HUES48 (cell line): Measurements from ENCODE around the gene DDX39B.
A peak's percentile ranks its signal among the peaks of the same experiment; 100 is the strongest.

ENCODE experiments used
- H3K27ac ChIP-seq: one replicate; pipeline ENCODE4 v1.7.0; 2013; ENCODE audit warnings: low read depth, low read length, inconsistent platforms
- H3K27me3 ChIP-seq: 2 replicates; pipeline ENCODE4 v1.6.1; 2013; ENCODE audit warnings: mild to moderate bottlenecking, low read length; ENCODE audit not compliant: control insufficient read depth, insufficient read depth
- H3K36me3 ChIP-seq: 2 replicates; pipeline ENCODE4 v1.6.1; 2013; ENCODE audit warnings: low read length; ENCODE audit not compliant: control insufficient read depth, insufficient read depth
- H3K4me1 ChIP-seq: 2 replicates; pipeline ENCODE4 v1.6.1; 2013; ENCODE audit warnings: mild to moderate bottlenecking, low read length; ENCODE audit not compliant: control insufficient read depth, insufficient read depth
- H3K4me3 ChIP-seq: 2 replicates; pipeline ENCODE4 v1.5.1; 2013; ENCODE audit warnings: mild to moderate bottlenecking, low read depth, low read length
- H3K9ac ChIP-seq: 2 replicates; pipeline ENCODE4 v1.6.1; 2013; ENCODE audit warnings: mild to moderate bottlenecking, low read depth, low read length, moderate library complexity
- H3K9me3 ChIP-seq: 2 replicates; pipeline ENCODE4 v1.6.1; 2013; ENCODE audit warnings: low read length; ENCODE audit not compliant: control insufficient read depth, insufficient read depth

DDX39B gene

GRCh38 chr6:31532644-31533454, 9.0 kb downstream of the DDX39B start:
- Histone ChIP-seq H3K9me3 (no peaks in the 10 kb centered on the region), H3K9ac (no peak overlapping the region), H3K4me1 (no peaks in the 10 kb centered on the region), H3K36me3 (peaks cover 85% of the 10 kb centered on the region), H3K4me3 (no peak overlapping the region), H3K27ac (no peak overlapping the region), H3K27me3 (no peaks in the 10 kb centered on the region)

GRCh38 chr6:31531771-31532643, 9.8 kb downstream of the DDX39B start:
- H3K9me3 ChIP-seq, result no peaks in the 10 kb centered on the region
- H3K36me3 ChIP-seq, result peaks cover 77% of the 10 kb centered on the region
- no peaks in the 10 kb centered on the region for H3K27me3 ChIP-seq
- no peak overlapping the region for H3K4me3 ChIP-seq
- no peak overlapping the region for H3K9ac ChIP-seq
- no peak overlapping the region for H3K27ac ChIP-seq
- no peaks in the 10 kb centered on the region for H3K4me1 ChIP-seq

DNA sequence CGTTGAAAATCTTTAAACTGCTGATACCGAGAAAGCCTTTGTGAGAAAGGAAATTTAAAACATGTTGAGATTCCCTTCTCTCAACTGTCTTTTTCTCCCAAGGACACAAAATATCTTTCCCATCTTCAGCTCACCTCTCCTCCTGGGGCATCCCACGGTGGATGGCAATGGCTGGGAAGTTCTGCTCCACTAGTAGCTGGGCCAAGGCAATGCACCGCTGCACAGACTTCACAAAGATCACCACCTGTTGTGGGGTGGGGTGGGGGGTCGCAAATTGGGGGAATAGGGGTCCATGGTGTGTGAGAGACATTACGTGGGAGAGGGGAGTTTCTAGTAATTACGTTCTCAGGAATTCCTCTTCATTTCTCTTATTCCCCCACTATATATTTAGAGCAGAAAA, 10.6 kb downstream of the DDX39B start:
- peaks cover 68% of the 10 kb centered on the region for H3K36me3 ChIP-seq

GRCh38 chr6:31530659-31531058, 11.1 kb downstream of the DDX39B start:
- H3K36me3 ChIP-seq, result peaks cover 63% of the 10 kb centered on the region
- H3K27me3 ChIP-seq, result no peaks in the 10 kb centered on the region
- H3K4me3 ChIP-seq, result no peak overlapping the region
- no peak overlapping the region for H3K27ac ChIP-seq
- no peak overlapping the region for H3K9ac ChIP-seq
- H3K4me1 ChIP-seq, result no peaks in the 10 kb centered on the region
- no peaks in the 10 kb centered on the region for H3K9me3 ChIP-seq

More for the DNA sequence above, 10.6 kb downstream of the DDX39B start:
- Histone ChIP-seq H3K27ac (no peak overlapping the region), H3K4me1 (no peaks in the 10 kb centered on the region), H3K27me3 (no peaks in the 10 kb centered on the region), H3K9ac (no peak overlapping the region), H3K4me3 (no peak overlapping the region), H3K9me3 (no peaks in the 10 kb centered on the region)

GRCh38 chr6:31529329-31530150, 12.3 kb downstream of the DDX39B start:
- H3K27ac ChIP-seq, result peak overlapping the region; percentile 55
- no peaks in the 10 kb centered on the region for H3K27me3 ChIP-seq
- peaks cover 52% of the 10 kb centered on the region for H3K36me3 ChIP-seq
- H3K9me3 ChIP-seq, result no peaks in the 10 kb centered on the region
- H3K9ac ChIP-seq, result no peak overlapping the region
- H3K4me1 ChIP-seq, result no peaks in the 10 kb centered on the region
- H3K4me3 ChIP-seq, result no peak overlapping the region

- peak within 1 kb of the TSS; percentile 55 for H3K27ac ChIP-seq
- H3K27me3 ChIP-seq, result no peaks in the 10 kb centered on the region
- H3K4me3 ChIP-seq, result no peak within 1 kb of the TSS
- H3K4me1 ChIP-seq, result no peaks in the 10 kb centered on the region
- peaks cover 46% of the 10 kb centered on the region for H3K36me3 ChIP-seq
- H3K9me3 ChIP-seq, result no peaks in the 10 kb centered on the region
- no peak within 1 kb of the TSS for H3K9ac ChIP-seq
Observed at GRCh38 chr6:31528821-31529328, 12.9 kb downstream of the DDX39B start, which contains the start of gene MCCD1. Gene MCCD1, plus strand, starts transcription at chr6:31528962. Its CDS starts 53 bp downstream, at chr6:31529015.

DNA sequence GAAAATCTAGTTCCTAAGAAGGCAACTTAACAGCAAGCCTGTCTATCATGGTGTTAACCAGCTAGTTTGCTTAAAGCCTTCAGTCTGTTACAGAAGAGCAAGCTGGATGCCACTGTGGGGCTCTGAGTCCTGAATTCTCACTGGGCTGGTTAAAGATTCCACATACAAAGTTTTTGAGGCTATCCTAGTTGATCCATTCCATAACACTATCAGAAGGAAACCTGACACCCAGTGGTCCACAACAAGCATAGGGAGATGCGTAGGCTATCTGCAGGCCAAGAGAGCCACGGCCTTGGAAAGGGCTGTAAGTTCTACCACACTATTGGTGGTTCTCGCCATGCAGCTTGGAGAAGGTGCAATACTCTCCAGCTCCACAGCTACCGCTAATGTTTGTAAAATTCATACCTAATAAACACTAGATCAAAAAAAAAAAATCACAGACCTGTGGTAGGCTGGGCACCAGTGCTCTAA, 13.5 kb downstream of the DDX39B start:
- Histone ChIP-seq H3K4me3 (no peak overlapping the region), H3K4me1 (no peaks in the 10 kb centered on the region), H3K36me3 (peaks cover 40% of the 10 kb centered on the region), H3K27ac (no peak overlapping the region), H3K9me3 (no peaks in the 10 kb centered on the region), H3K27me3 (no peaks in the 10 kb centered on the region), H3K9ac (no peak overlapping the region)

DNA sequence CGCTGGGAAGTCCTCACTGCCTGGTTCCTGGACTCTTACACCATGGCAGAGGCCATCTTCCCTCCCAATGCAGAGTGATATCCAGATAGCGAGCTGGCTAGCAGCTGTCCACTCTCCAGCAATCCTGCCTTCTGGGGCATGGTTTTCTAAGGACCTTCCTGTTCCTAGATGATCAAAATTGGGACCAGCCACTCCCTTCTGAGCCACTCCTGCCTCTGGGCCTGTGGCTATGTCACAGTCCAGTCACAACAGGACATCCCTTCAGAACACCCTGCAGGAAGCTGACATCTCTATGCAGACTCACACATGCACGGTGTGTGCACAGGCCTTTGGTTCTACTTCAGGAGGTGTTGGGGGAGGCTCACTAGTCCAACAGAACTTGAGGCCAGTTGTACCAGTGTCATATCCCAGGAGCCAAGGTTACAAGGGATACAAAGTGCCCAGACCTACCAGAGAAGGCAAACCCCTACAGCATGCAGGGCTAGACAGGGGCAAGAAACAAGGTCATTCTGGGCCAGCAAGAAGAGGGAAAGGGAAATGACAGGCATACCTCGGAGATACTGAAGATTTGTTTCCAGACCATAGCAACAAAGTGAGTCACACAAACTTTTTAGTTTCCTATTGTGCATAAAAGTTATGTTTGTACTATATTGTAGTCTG, 15.7 kb downstream of the DDX39B start:
- Histone ChIP-seq H3K27ac (no peak overlapping the region), H3K4me3 (no peak overlapping the region), H3K4me1 (no peaks in the 10 kb centered on the region), H3K36me3 (peaks cover 17% of the 10 kb centered on the region), H3K9ac (no peak overlapping the region), H3K27me3 (no peaks in the 10 kb centered on the region), H3K9me3 (no peaks in the 10 kb centered on the region)

DNA sequence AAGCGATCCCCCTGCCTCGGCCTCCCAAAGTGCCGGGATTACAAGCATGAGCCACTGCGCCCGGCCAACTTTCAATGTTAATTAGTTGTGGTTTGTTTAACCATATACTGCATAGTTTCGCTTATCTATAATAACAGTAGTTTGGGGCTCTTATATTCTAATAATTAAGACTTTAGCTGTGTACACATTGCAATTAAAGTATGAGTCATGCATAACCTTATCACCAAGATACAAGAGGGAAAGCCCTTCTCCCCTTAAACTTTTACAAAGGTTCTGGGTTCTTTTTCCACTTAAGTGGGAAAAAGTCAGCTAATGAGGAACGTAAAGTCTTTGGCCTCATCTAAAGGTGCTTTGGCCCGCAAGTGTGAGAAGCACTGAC, 16.3 kb downstream of the DDX39B start:
- H3K27me3 ChIP-seq, result no peaks in the 10 kb centered on the region
- no peaks in the 10 kb centered on the region for H3K9me3 ChIP-seq
- no peak overlapping the region for H3K9ac ChIP-seq
- H3K36me3 ChIP-seq, result peaks cover 12% of the 10 kb centered on the region
- H3K27ac ChIP-seq, result no peak overlapping the region
- no peaks in the 10 kb centered on the region for H3K4me1 ChIP-seq
- no peak overlapping the region for H3K4me3 ChIP-seq

DNA sequence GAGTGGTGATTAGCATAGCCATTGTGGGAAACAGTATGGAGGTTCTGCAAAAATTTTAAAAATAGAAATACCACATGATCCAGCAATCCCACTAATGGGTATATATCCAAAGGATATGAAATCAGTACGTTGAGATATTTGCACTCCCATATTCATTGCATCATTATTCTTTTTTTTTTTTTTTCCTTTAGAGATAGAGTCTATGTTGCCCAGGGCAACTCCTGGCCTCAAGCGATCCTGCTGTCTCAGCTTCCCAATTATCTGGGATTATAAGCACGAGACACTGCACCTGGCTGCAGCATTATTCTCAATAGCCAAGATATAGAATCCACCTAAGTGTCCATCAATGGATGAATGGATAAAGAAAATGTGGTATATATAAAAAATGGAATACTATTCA, 20.0 kb downstream of the DDX39B start:
- H3K27me3 ChIP-seq, result no peaks in the 10 kb centered on the region
- H3K27ac ChIP-seq, result no peak overlapping the region
- no peaks in the 10 kb centered on the region for H3K4me1 ChIP-seq
- H3K36me3 ChIP-seq, result no peaks in the 10 kb centered on the region
- no peak overlapping the region for H3K4me3 ChIP-seq
- no peaks in the 10 kb centered on the region for H3K9me3 ChIP-seq
- no peak overlapping the region for H3K9ac ChIP-seq
